K562 (cell line): ENCODE measurements around the gene KLF5. TPM values are rescaled to one million over a fixed set of nuclear protein-coding genes. Genes with fewer than 3 reads are reported as not detected.

Experiments
- ATAC-seq: fragments of 200-7000 bp; cut with Tn5 transposase; 3 replicates; pipeline ENCODE4 v1.9.1; 2020; ENCODE audit warnings: moderate library complexity
- BruUV-seq: library from RNA; stranded (reverse); fragments of 400-500 nt; replicated peaks from 2 replicates; lab custom pipeline; 2021; lab: Mats Ljungman, UMichigan
- CTCF ChIA-PET: fragments of 300-600 bp; formaldehyde crosslinking; extraction: SDS; loops from one replicate; lab custom pipeline; 2021; ENCODE audit warnings: low intra/inter-chr PET ratio; lab: Yijun Ruan, JAX
- POLR2A ChIA-PET: fragments of 300-600, 350-650 bp; sonication (Branson Sonifier 250); formaldehyde crosslinking; extraction: SDS; loops from one replicate; lab custom pipeline; 2021; ENCODE audit warnings: antibody characterized with exemption, inconsistent platforms; lab: Yijun Ruan, JAX
- DNase-seq, 4 experiments: peaks; one replicate each; pipeline versions ENCODE4 v3.0.0 to v3.0.0-alpha.2; 2011 to 2018; ENCODE audit warnings: low spot score in 3 of 4, mixed read lengths in 3 of 4; ENCODE audit errors: extremely low read depth in 1 of 4
- FAIRE-seq: peaks from 2 replicates; lab custom pipeline; 2011; peaks lifted over from hg19 to GRCh38; lab: Jason Lieb, UNC
- H2AFZ ChIP-seq: 2 replicates; pipeline ENCODE4 v1.6.0; 2011; ENCODE audit warnings: low read depth, low read length, control low read depth, inconsistent platforms
- H3K27ac ChIP-seq: fragments of 200-600 bp; 3 replicates; pipeline ENCODE4 v1.8.0; 2011; ENCODE audit warnings: low read depth, mild to moderate bottlenecking, control low read depth, inconsistent platforms, low read length, moderate library complexity, mixed read lengths; ENCODE audit errors: extremely low read depth
- H3K27me3 ChIP-seq, 2 experiments: fragments of 300-600 bp in 1 of 2; 2 replicates in 1 of 2; 3 replicates in 1 of 2; pipeline versions ENCODE4 v1.6.0 to v1.8.0; 2011; ENCODE audit warnings: inconsistent platforms in 2 of 2, low read length in 2 of 2, mild to moderate bottlenecking in 1 of 2, mixed read lengths in 1 of 2, moderate library complexity in 1 of 2; ENCODE audit not compliant: control insufficient read depth in 2 of 2, insufficient read depth in 2 of 2
- H3K36me3 ChIP-seq: fragments of 300-600 bp; 3 replicates; pipeline ENCODE4 v1.8.0; 2011; ENCODE audit warnings: mild to moderate bottlenecking, low read length, inconsistent platforms; ENCODE audit not compliant: control insufficient read depth, insufficient read depth
- H3K4me1 ChIP-seq, 2 experiments: fragments of 200-600 bp in 1 of 2; replicated peaks in 1 of 2; 2 replicates in 1 of 2; 3 replicates in 1 of 2; pipeline versions ENCODE4 v1.5.1 to v1.8.0; 2011; ENCODE audit warnings: inconsistent platforms in 2 of 2, low read length in 2 of 2, mild to moderate bottlenecking in 1 of 2, mixed read lengths in 1 of 2, moderate library complexity in 1 of 2; ENCODE audit not compliant: control insufficient read depth in 2 of 2, insufficient read depth in 2 of 2
- H3K4me2 ChIP-seq: 2 replicates; pipeline ENCODE4 v1.6.1; 2011; ENCODE audit warnings: low read length, control low read depth, inconsistent platforms, mixed read lengths; ENCODE audit not compliant: insufficient read depth
- H3K4me3 ChIP-seq: fragments of 200-600 bp; sonication (generic), shearing (Covaris generic); 2 replicates; pipeline ENCODE4 v1.5.1; 2016; ENCODE audit warnings: control low read depth, inconsistent platforms
- H3K79me2 ChIP-seq: fragments of 200-600 bp; 3 replicates; pipeline ENCODE4 v1.8.0; 2011; ENCODE audit warnings: low read length, inconsistent platforms; ENCODE audit not compliant: control insufficient read depth, insufficient read depth
- H3K9ac ChIP-seq, 2 experiments: 2 replicates each; pipeline versions ENCODE4 v1.6.0 to v1.6.1; 2011; ENCODE audit warnings: low read depth in 2 of 2, low read length in 2 of 2, control low read depth in 1 of 2, inconsistent platforms in 1 of 2, mild to moderate bottlenecking in 1 of 2, mixed read lengths in 1 of 2; ENCODE audit not compliant: insufficient read depth in 1 of 2
- H3K9me1 ChIP-seq: one replicate; pipeline ENCODE4 v1.6.0; 2011; ENCODE audit warnings: inconsistent platforms, mild to moderate bottlenecking, low read length, moderate library complexity; ENCODE audit not compliant: control insufficient read depth, insufficient read depth
- H3K9me3 ChIP-seq: replicated peaks from 2 replicates; pipeline ENCODE4 v1.5.1; 2011; ENCODE audit warnings: low read depth, low read length, inconsistent platforms; ENCODE audit not compliant: control insufficient read depth, insufficient read depth
- H4K20me1 ChIP-seq: replicated peaks from 2 replicates; pipeline ENCODE4 v1.6.1; 2011; ENCODE audit warnings: low read length, inconsistent platforms, mixed read lengths; ENCODE audit not compliant: control insufficient read depth, insufficient read depth
- CGGBP1 ChIP-seq: fragments of 250-450 bp; sonication (Bioruptor Pico); IDR thresholded peaks from 2 replicates; pipeline ENCODE4 v1.9.0; 2021; ENCODE audit warnings: mild to moderate bottlenecking
- KAT7 ChIP-seq: sonication (generic); formaldehyde crosslinking; IDR thresholded peaks from 2 replicates; pipeline ENCODE4 v1.8.0; 2022; ENCODE audit warnings: missing genetic modification reagents, mild to moderate bottlenecking, borderline replicate concordance
- SIRT6 ChIP-seq: IDR thresholded peaks from one replicate; pipeline ENCODE4 v1.6.1; 2012; ENCODE audit warnings: low read depth, mild to moderate bottlenecking, control low read depth, inconsistent platforms, low read length, moderate library complexity
- SMAD3 ChIP-seq: fragments of 450-650 bp; formaldehyde crosslinking; conservative IDR thresholded peaks from 2 replicates; pipeline ENCODE4 v1.4.0; 2020; ENCODE audit warnings: mild to moderate bottlenecking
- TEAD1 ChIP-seq, 2 experiments: fragments of 450-650 bp in 1 of 2; sonication (generic) in 1 of 2; formaldehyde crosslinking; IDR thresholded peaks; 2 replicates each; pipeline versions ENCODE4 v1.4.0 to v1.8.0; 2020 to 2022; ENCODE audit warnings: mild to moderate bottlenecking in 2 of 2, missing genetic modification reagents in 1 of 2
- U2AF2 ChIP-seq: fragments of 200-400 bp; formaldehyde crosslinking; optimal IDR thresholded peaks from 2 replicates; pipeline ENCODE3; 2017; ENCODE audit warnings: low read depth, mild to moderate bottlenecking, low read length
- ZKSCAN1 ChIP-seq: fragments of 150-350 bp; IDR thresholded peaks from 2 replicates; pipeline ENCODE4 v1.6.1; 2016; ENCODE audit warnings: low read depth, low read length
- WGBS: fragments of 100-300 bp; shearing (Covaris generic); methylation state at CpG from one replicate; pipeline ENCODE4 v1.1.6; 2016; ENCODE audit warnings: low coverage, mixed read lengths; ENCODE audit not compliant: insufficient coverage; ENCODE audit errors: missing lambda C conversion rate; 5-methylcytosine and 5-hydroxymethylcytosine counted together
- in situ Hi-C: fragments of 300-500 bp; cut with MboI; formaldehyde crosslinking; loops from 4 replicates; pipeline ENCODE4 v1.15.0; 2018; ENCODE audit warnings: inconsistent platforms, mixed read lengths
- intact Hi-C: fragments of 100-400 bp; cut with micrococcal nuclease; formaldehyde crosslinking; loops from 2 replicates; pipeline ENCODE4 v1.14.2; 2022
- polyA plus RNA-seq, 8 experiments: library from polyadenylated mRNA; depleted of rRNA in 4 of 8; stranded (reverse) in 5 of 8; unstranded in 3 of 8; fragments of >200 nt; fragmentation: Nextera tagmentation in 2 of 8; fragmentation: Illumina TruSeq in 1 of 8; extraction: Ambion mirVana in 2 of 8; extraction: Trizol in 1 of 8; gene quantifications; 2 replicates each; pipeline versions ENCODE4 v1.2.1 to v1.2.3, GENCODE V29; 2011 to 2014; ENCODE audit warnings: inconsistent platforms in 1 of 8, missing spikeins in 1 of 8
- total RNA-seq, 7 experiments: library from RNA; depleted of rRNA in 6 of 7; stranded (reverse); fragments of >200 nt in 6 of 7; fragmentation: Illumina TruSeq in 2 of 7; extraction: Trizol in 2 of 7; gene quantifications; 2 replicates each; pipeline versions ENCODE4 v1.2.1 to v1.2.3, GENCODE V29; 2011 to 2021; ENCODE audit warnings: low replicate concordance in 1 of 7
- TF ChIP-seq, protein P1 (sequence below): sonication (generic); formaldehyde crosslinking; IDR thresholded peaks from 2 replicates; pipeline ENCODE4 v1.8.0; 2022; ENCODE audit warnings: mild to moderate bottlenecking, missing genetic modification reagents

Gene KLF5
- total and polyA plus RNA-seq, 9 of the 15 experiments (the other 6 are each of a cell fraction or from before 2014, with no cell fraction given), result 0.17 to 1.0 (median 0.36) TPM

GRCh38 chr13:73074926-73075325 is 16.1 kb downstream of the KLF5 start:
- H3K9me3 ChIP-seq, result no peaks in the 10 kb centered on the region
- no peak overlapping the region for H2AFZ ChIP-seq
- no peaks in the 10 kb centered on the region for H3K79me2 ChIP-seq
- H4K20me1 ChIP-seq, result no peaks in the 10 kb centered on the region
- ChIA-PET POLR2A (no interaction called here), CTCF (no interaction called here)
- DNase-seq (no peak), FAIRE-seq (no peak), ATAC-seq (no peak)
- no peaks in the 10 kb centered on the region for H3K4me1 ChIP-seq
- H3K4me2 ChIP-seq, result no peak overlapping the region
- H3K4me3 ChIP-seq, result no peak overlapping the region
- H3K27me3 ChIP-seq, result peaks cover 0 to 3% of the 10 kb centered on the region in 2 experiments; a peak in 1 of 5 replicates
- no peaks in the 10 kb centered on the region for H3K9me1 ChIP-seq
- in situ Hi-C loops (no loop called here), intact Hi-C loops (no loop called here)
- H3K27ac ChIP-seq, result no peak overlapping the region
- no peak overlapping the region for H3K9ac ChIP-seq
- no peaks in the 10 kb centered on the region for H3K36me3 ChIP-seq
- no TSS peak for BruUV-seq
- no peak for TF ChIP-seq CGGBP1 (CRISPR knock-in tag)
- TF ChIP-seq, protein P1, sequence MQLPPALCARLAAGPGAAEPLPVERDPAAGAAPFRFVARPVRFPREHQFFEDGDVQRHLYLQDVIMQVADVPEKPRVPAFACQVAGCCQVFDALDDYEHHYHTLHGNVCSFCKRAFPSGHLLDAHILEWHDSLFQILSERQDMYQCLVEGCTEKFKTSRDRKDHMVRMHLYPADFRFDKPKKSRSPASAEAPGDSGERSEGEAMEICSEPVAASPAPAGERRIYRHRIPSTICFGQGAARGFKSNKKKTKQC (CRISPR knock-in tag), result no peak
- TF ChIP-seq SIRT6, result no peak
- 20% methylated on average over 1 of the region's 1 CpG for WGBS

DNA sequence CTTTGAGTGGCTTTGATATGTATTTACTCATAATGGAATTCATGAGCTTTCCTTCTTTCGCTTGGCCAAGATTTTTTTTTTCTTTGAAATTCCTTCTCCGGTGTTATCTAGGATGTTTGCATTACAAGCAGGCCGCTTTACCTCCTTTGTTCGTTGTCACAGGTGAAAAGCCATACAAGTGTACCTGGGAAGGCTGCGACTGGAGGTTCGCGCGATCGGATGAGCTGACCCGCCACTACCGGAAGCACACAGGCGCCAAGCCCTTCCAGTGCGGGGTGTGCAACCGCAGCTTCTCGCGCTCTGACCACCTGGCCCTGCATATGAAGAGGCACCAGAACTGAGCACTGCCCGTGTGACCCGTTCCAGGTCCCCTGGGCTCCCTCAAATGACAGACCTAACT is 16.7 kb downstream of the KLF5 start:
- no peak overlapping the region for H3K27ac ChIP-seq
- H3K4me2 ChIP-seq, result no peak overlapping the region
- POLR2A ChIA-PET, result no interaction called here
- BruUV-seq, result no TSS peak
- H3K79me2 ChIP-seq, result no peaks in the 10 kb centered on the region
- DNase-seq (no peak), ATAC-seq (no peak), FAIRE-seq (no peak)
- intact Hi-C loops (no loop called here), in situ Hi-C loops (no loop called here)
- WGBS, result 52% methylated on average over 18 of the region's 18 CpGs
- CTCF ChIA-PET, result no interaction called here
- no peak overlapping the region for H2AFZ ChIP-seq
- peaks cover 0 to 3% of the 10 kb centered on the region in 2 experiments; a peak in 1 of 5 replicates for H3K27me3 ChIP-seq
- TF ChIP-seq SMAD3 (CRISPR knock-in tag), result no peak
- no peak for TF ChIP-seq TEAD1 (CRISPR knock-in tag; IDR thresholded peaks at IDR 0.05)
- no peak for TF ChIP-seq U2AF2
- TF ChIP-seq ZKSCAN1, result no peak
- no peak for TF ChIP-seq KAT7
- no peak overlapping the region for H3K4me3 ChIP-seq
- H4K20me1 ChIP-seq, result no peaks in the 10 kb centered on the region
- no peaks in the 10 kb centered on the region for H3K4me1 ChIP-seq
- H3K36me3 ChIP-seq, result no peaks in the 10 kb centered on the region
- H3K9me3 ChIP-seq, result no peaks in the 10 kb centered on the region
- no peaks in the 10 kb centered on the region for H3K9me1 ChIP-seq
- H3K9ac ChIP-seq, result no peak overlapping the region
